Hepatocyte (in vitro differentiated cells): Measurements from ENCODE around the gene ANKRD52. TPM values are rescaled to one million over a fixed set of nuclear protein-coding genes. Genes with fewer than 3 reads are reported as not detected.

Experiments
- DNase-seq: peaks from one replicate; pipeline ENCODE4 v3.0.0-alpha.2; 2016; ENCODE audit warnings: low spot score
- H2AFZ ChIP-seq: fragments of 200-600 bp; sonication (generic); 2 replicates; pipeline ENCODE4 v1.6.0; 2016; ENCODE audit warnings: antibody characterized with exemption, mild to moderate bottlenecking
- H3K27ac ChIP-seq: fragments of 200-600 bp; sonication (generic); 2 replicates; pipeline ENCODE4 v1.5.1; 2016; ENCODE audit warnings: mild to moderate bottlenecking
- H3K27me3 ChIP-seq: fragments of 200-600 bp; sonication (generic); 2 replicates; pipeline ENCODE4 v1.6.1; 2016
- H3K36me3 ChIP-seq: fragments of 200-600 bp; sonication (generic); replicated peaks from 2 replicates; pipeline ENCODE4 v1.5.1; 2016; ENCODE audit warnings: low read depth; ENCODE audit not compliant: insufficient read depth
- H3K4me1 ChIP-seq: fragments of 200-600 bp; sonication (generic); 2 replicates; pipeline ENCODE4 v1.5.1; 2016; ENCODE audit warnings: mild to moderate bottlenecking, moderate library complexity; ENCODE audit not compliant: insufficient read depth
- H3K4me2 ChIP-seq: fragments of 200-600 bp; sonication (generic); 2 replicates; pipeline ENCODE4 v1.6.0; 2016
- H3K4me3 ChIP-seq: fragments of 200-600 bp; sonication (generic); 2 replicates; pipeline ENCODE4 v1.5.1; 2016; ENCODE audit warnings: mild to moderate bottlenecking
- H3K79me2 ChIP-seq: fragments of 200-600 bp; sonication (generic); 2 replicates; pipeline ENCODE4 v1.6.0; 2017; ENCODE audit warnings: mild to moderate bottlenecking
- H3K9me2 ChIP-seq: fragments of 200-600 bp; sonication (generic); replicated peaks from 2 replicates; pipeline ENCODE4 v1.6.0; 2017; ENCODE audit warnings: mild to moderate bottlenecking; ENCODE audit not compliant: insufficient read depth
- H3K9me3 ChIP-seq: fragments of 200-600 bp; sonication (generic); 2 replicates; pipeline ENCODE4 v1.5.1; 2016; ENCODE audit warnings: low read depth, mild to moderate bottlenecking
- H4K20me1 ChIP-seq: fragments of 200-600 bp; sonication (generic); 2 replicates; pipeline ENCODE4 v1.6.0; 2016; ENCODE audit warnings: mild to moderate bottlenecking; ENCODE audit not compliant: insufficient read depth, poor library complexity, severe bottlenecking
- EZH2 ChIP-seq: fragments of 200-600 bp; sonication (generic); IDR thresholded peaks from 2 replicates; pipeline ENCODE4 v1.6.1; 2016; ENCODE audit warnings: antibody characterized with exemption, mild to moderate bottlenecking, borderline replicate concordance
- EZH2phosphoT487 ChIP-seq: fragments of 200-600 bp; sonication (generic); IDR thresholded peaks from one replicate; pipeline ENCODE4 v1.6.1; 2018; ENCODE audit warnings: antibody characterized with exemption, mild to moderate bottlenecking, low read depth, moderate library complexity; ENCODE audit not compliant: unreplicated experiment, severe bottlenecking
- WGBS: methylation state at CpG from one replicate; pipeline ENCODE4 v1.1.6; 2016; ENCODE audit warnings: low lambda C conversion rate; ENCODE audit errors: missing lambda C conversion rate; 5-methylcytosine and 5-hydroxymethylcytosine counted together
- polyA plus RNA-seq: library from polyadenylated mRNA; unstranded; fragments of >200 nt; fragmentation: Nextera tagmentation; extraction: Ambion mirVana; gene quantifications from 2 replicates; pipeline ENCODE4 v1.2.1, GENCODE V29; 2016
- total RNA-seq: library from RNA; depleted of rRNA; stranded (reverse); fragments of >200 nt; gene quantifications from 2 replicates; pipeline ENCODE4 v1.2.3, GENCODE V29; 2014
- TF ChIP-seq, protein P1 (sequence below): fragments of 200-600 bp; sonication (generic); IDR thresholded peaks from 2 replicates; pipeline ENCODE4 v1.5.1; 2016; ENCODE audit warnings: antibody characterized with exemption, mild to moderate bottlenecking; ENCODE audit not compliant: poor library complexity

ANKRD52 gene
- total and polyA plus RNA-seq, 2 experiments from 2014 or later = 23.3 to 37.2 TPM

DNA sequence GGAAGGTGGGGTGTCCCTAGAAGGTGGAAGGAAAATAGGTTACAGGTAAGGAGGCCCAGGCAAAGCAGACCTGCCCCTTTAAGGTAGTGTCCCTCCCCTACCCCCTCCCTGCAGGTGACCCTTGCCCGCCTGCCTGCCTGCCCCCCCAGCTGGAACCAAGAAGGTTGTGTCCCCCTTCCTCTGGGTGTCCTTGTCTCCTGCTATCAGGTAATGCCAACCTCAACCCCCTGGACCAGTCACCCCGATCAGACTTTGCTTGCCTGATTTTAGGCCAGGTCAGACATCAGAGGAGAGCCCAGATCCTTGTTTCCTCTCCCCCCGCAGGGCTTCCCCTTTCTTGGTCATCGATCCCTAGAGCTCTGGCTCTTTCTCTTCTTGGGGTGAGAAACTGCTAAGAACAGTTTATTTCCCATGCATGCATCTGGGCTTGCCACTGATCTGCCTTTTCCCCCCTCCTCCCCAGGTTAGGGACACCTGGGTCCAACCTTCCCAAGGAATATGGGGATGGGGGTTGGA lies 28.2 kb downstream of the ANKRD52 start, which contains the start of gene SLC39A5:
Gene SLC39A5 (plus strand): TSS at position 136 of the 516 bp plus-strand sequence. CDS start 1,224 bp downstream, outside the sequence.
- Histone ChIP-seq H3K4me3 (no peak within 1 kb of the TSS), H3K79me2 (peaks cover 21% of the 10 kb centered on the region), H3K4me1 (peaks cover 7% of the 10 kb centered on the region), H3K4me2 (peak within 1 kb of the TSS; percentile 80), H3K27me3 (no peaks in the 10 kb centered on the region), H4K20me1 (no peaks in the 10 kb centered on the region), H3K9me2 (no peaks in the 10 kb centered on the region), H2AFZ (no peak within 1 kb of the TSS), H3K9me3 (no peaks in the 10 kb centered on the region), H3K27ac (peak within 1 kb of the TSS; percentile 98), H3K36me3 (no peaks in the 10 kb centered on the region)
- no peak for DNase-seq
- TF ChIP-seq EZH2 (no peak), EZH2phosphoT487 (no peak)
- TF ChIP-seq, protein P1, sequence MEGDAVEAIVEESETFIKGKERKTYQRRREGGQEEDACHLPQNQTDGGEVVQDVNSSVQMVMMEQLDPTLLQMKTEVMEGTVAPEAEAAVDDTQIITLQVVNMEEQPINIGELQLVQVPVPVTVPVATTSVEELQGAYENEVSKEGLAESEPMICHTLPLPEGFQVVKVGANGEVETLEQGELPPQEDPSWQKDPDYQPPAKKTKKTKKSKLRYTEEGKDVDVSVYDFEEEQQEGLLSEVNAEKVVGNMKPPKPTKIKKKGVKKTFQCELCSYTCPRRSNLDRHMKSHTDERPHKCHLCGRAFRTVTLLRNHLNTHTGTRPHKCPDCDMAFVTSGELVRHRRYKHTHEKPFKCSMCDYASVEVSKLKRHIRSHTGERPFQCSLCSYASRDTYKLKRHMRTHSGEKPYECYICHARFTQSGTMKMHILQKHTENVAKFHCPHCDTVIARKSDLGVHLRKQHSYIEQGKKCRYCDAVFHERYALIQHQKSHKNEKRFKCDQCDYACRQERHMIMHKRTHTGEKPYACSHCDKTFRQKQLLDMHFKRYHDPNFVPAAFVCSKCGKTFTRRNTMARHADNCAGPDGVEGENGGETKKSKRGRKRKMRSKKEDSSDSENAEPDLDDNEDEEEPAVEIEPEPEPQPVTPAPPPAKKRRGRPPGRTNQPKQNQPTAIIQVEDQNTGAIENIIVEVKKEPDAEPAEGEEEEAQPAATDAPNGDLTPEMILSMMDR = no peak
- 73% methylated on average over 3 of the region's 4 CpGs for WGBS

GRCh38 chr12:56229082-56229481 lies 29.1 kb downstream of the ANKRD52 start:
- TF ChIP-seq EZH2phosphoT487 (no peak), EZH2 (no peak)
- TF ChIP-seq, protein P1 = no peak
- no peak for DNase-seq
- H3K79me2 ChIP-seq = peaks cover 23% of the 10 kb centered on the region
- no peak overlapping the region for H3K4me2 ChIP-seq
- H3K9me3 ChIP-seq = no peaks in the 10 kb centered on the region
- H2AFZ ChIP-seq = no peak overlapping the region
- no peaks in the 10 kb centered on the region for H4K20me1 ChIP-seq
- 90% methylated on average over 7 of the region's 7 CpGs for WGBS
- no peaks in the 10 kb centered on the region for H3K36me3 ChIP-seq
- H3K9me2 ChIP-seq = no peaks in the 10 kb centered on the region
- peak overlapping the region; percentile 98 for H3K27ac ChIP-seq
- H3K27me3 ChIP-seq = no peaks in the 10 kb centered on the region
- peaks cover 10% of the 10 kb centered on the region for H3K4me1 ChIP-seq
- no peak overlapping the region for H3K4me3 ChIP-seq

GRCh38 chr12:56224954-56225353 lies 33.2 kb downstream of the ANKRD52 start:
- peak overlapping the region; percentile 64 for H3K4me3 ChIP-seq
- no peaks in the 10 kb centered on the region for H3K27me3 ChIP-seq
- H3K4me2 ChIP-seq = peak overlapping the region; percentile 81
- H3K79me2 ChIP-seq = peaks cover 12% of the 10 kb centered on the region
- TF ChIP-seq, protein P1 = no peak
- no peaks in the 10 kb centered on the region for H4K20me1 ChIP-seq
- peaks cover 19% of the 10 kb centered on the region for H3K4me1 ChIP-seq
- H2AFZ ChIP-seq = no peak overlapping the region
- no peaks in the 10 kb centered on the region for H3K9me2 ChIP-seq
- H3K27ac ChIP-seq = no peak overlapping the region
- no peaks in the 10 kb centered on the region for H3K36me3 ChIP-seq
- no peaks in the 10 kb centered on the region for H3K9me3 ChIP-seq
- 89% methylated on average over 11 of the region's 11 CpGs for WGBS
- no peak for DNase-seq
